Measurements from ENCODE around the gene SLFN12L.
A peak's percentile ranks its signal among the peaks of the same experiment; 100 is the strongest.

Gene SLFN12L

DNA sequence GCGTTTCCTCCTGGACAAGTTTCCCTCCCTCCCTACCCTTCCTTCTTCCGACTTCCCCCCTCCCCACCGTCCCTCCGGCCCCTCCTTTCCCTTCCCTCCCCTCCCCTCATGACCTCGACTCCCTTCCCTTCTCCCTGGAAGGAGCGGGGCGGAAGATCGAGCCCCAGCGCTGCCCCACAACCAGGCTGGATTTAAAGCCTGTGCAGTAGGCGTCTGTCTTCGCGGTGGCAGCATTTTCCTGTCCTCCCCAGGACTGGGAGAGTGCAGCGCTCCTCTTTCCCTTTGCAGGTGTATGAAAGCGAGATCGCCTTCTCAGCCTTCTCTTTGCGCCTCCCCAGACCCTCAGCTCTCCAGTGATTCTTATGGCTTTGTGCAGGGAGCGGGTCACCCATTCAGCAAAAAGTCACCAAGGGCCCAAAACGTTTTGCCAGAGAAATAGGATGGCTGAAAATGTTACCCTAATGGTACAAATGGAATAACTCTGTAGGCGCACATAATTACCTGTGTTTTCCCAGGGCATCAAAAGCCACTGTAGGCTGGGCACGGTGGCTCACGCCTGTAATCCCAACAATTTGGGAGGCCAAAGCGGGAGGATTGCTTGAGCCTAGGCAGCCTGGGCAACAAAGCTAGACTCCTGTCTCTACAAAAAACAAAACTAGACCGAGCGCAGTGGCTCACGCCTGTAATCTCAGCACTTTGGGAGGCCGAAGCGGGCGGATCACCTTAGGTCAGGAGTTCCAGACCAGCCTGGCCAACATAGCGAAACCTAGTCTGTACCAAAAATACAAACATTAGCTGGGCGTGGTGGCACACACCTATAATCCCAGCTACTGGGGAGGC lies 40.8 kb downstream of the SLFN12L start:
- DNase-seq (ENCODE audit: low read depth): no peak
- TF ChIP-seq, protein P1, sequence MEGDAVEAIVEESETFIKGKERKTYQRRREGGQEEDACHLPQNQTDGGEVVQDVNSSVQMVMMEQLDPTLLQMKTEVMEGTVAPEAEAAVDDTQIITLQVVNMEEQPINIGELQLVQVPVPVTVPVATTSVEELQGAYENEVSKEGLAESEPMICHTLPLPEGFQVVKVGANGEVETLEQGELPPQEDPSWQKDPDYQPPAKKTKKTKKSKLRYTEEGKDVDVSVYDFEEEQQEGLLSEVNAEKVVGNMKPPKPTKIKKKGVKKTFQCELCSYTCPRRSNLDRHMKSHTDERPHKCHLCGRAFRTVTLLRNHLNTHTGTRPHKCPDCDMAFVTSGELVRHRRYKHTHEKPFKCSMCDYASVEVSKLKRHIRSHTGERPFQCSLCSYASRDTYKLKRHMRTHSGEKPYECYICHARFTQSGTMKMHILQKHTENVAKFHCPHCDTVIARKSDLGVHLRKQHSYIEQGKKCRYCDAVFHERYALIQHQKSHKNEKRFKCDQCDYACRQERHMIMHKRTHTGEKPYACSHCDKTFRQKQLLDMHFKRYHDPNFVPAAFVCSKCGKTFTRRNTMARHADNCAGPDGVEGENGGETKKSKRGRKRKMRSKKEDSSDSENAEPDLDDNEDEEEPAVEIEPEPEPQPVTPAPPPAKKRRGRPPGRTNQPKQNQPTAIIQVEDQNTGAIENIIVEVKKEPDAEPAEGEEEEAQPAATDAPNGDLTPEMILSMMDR (conservative IDR thresholded peaks at IDR 0.05; ENCODE audit: low read length): no peak
- no peak overlapping the region for H3K4me3 ChIP-seq (ENCODE audit: low read length)

DNA sequence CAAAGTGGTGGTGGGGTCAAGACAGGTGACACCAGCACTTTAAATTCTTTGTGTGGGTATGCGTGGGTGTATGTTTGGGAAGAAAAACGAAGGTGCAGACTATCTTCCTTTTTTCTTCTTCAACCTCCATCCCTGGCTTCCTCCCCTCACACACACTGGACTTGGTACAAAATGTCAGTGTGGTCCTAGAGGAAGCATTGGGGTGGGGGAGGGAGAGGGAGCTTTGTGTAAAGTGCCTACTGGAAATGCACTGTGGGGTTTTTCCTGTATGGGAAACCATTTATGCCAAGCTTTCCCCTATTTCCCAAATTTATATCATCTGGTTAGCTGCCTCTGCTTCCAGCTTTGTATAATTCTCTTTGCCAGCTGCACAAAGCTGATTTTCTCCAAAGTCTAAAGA lies 44.4 kb downstream of the SLFN12L start:
- H3K4me3 ChIP-seq (ENCODE audit: low read length): no peak overlapping the region
- DNase-seq (ENCODE audit: low read depth): no peak
- TF ChIP-seq, protein P1 (conservative IDR thresholded peaks at IDR 0.05; ENCODE audit: low read length): no peak

DNA sequence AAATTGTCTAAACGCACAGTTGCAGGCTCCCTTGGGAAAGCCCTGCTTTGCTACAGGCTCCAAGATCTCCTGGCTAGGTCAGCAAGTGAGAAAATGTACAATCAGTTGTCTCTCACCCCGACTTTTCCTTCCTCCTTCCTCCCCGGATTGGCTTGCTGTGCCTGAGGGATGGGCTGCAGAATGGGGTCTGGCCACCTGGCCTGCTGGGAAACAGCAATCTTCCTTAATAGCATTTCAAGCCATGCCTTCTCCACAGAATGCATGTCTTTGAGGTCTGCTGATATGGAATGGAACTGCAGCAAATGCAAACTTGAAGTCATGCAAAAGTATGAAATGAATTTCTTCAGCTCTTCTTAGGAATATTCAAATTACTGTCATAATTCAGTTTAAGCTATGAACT lies 46.1 kb downstream of the SLFN12L start:
- DNase-seq (ENCODE audit: low read depth): no peak
- TF ChIP-seq, protein P1 (conservative IDR thresholded peaks at IDR 0.05; ENCODE audit: low read length): no peak
- H3K4me3 ChIP-seq (ENCODE audit: low read length): no peak overlapping the region

DNA sequence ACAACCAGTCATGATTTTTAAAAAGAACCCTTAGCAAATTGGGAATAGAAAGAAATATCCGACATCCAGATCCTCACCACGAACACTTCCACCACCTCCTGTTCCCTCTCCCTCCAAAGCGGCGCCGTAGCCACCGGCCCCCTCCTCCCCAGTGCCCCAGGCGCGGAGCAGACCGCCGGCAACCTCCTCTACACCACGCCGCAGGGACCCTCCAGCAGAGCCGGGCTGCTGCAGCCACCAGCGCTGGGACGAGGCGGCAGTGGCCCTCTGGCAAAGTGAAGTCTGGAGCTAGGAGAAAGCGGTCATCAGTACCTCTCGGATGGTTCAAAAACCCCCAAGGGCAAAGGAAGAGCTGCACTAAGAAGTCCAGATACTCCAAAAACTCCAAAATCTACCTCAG lies 47.5 kb downstream of the SLFN12L start:
- H3K4me3 ChIP-seq (ENCODE audit: low read length): no peak overlapping the region
- no peak for DNase-seq (ENCODE audit: low read depth)

DNA sequence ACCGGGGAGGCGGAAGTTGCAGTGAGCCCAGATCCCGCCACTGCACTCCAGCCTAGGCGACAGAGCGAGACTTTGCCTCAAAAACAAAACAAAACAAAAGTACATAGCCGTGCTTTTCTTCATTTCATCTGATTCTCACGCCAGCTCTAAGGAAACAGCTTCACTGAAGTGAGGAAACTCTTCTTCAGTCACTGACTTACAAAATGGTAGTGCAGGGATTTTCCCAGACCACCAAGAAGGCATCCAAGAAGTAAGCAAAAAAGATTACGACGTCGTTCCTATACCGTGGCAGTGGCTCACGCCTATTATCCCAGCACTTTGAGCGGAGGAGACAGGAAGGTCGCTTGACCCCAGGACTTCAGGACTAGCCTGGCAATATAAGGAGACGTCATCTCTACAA lies 48.5 kb downstream of the SLFN12L start:
- no peak overlapping the region for H3K4me3 ChIP-seq (ENCODE audit: low read length)
- DNase-seq (ENCODE audit: low read depth): no peak
- TF ChIP-seq, protein P1 (conservative IDR thresholded peaks at IDR 0.05; ENCODE audit: low read length): no peak

More for the DNA sequence above, 47.5 kb downstream of the SLFN12L start:
- TF ChIP-seq, protein P1 (conservative IDR thresholded peaks at IDR 0.05; ENCODE audit: low read length): no peak

DNA sequence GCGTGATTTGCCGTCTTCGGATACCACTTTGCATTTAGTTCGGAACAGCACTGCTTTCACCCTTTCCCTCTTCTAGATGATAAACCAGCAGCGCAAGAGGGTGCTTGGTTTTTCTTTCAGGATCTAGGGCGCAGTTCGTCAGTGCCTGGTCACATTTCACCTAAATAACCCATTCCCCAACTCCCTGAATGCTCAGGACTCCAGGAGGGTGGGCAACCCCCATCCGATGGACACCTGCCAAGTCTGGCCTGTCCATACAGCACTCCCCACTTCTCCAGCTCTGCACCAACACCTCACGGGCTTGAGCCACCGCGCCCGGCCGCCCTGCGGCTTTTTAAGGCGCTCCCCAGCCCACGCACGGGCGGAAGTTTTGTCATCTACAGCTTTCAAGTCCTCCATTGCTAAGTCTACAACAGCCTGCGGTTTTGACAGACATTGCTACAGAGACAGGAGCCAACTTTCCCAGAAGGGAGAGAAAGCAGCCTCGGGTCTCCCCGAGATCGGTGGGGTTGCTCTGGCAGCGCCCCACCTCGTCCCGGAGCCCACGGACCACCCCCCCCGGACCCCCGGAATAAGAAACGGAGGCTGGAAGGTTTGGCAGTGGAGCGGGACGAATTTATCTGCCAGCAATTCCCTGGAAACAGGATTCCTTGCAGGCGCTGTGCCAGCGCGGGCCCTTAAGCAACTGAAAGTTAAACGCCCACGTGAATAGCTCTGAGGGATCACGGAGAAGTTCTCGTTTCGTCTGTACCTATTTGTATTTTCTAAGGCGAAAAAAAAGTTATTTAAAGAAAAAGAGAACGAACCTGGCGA lies 50.4 kb downstream of the SLFN12L start:
- H3K4me3 ChIP-seq (ENCODE audit: low read length): peak overlapping the region; percentile 57
- peak; percentile 56 for DNase-seq (ENCODE audit: low read depth)
- TF ChIP-seq, protein P1 (conservative IDR thresholded peaks at IDR 0.05; ENCODE audit: low read length): no peak
